Ishikawa (cell line): ENCODE measurements around the gene RBMS1.

ENCODE experiments used
- CEBPB ChIP-seq: IDR thresholded peaks from 2 replicates; pipeline ENCODE4 v1.6.1; 2012
- CREB1 ChIP-seq: IDR thresholded peaks from 2 replicates; pipeline ENCODE4 v1.6.1; 2012; ENCODE audit warnings: low read depth
- EGR1 ChIP-seq: IDR thresholded peaks from 2 replicates; pipeline ENCODE4 v1.6.1; 2012
- EP300 ChIP-seq: IDR thresholded peaks from 2 replicates; pipeline ENCODE4 v1.6.1; 2012; ENCODE audit warnings: borderline replicate concordance
- FOXM1 ChIP-seq: IDR thresholded peaks from 2 replicates; pipeline ENCODE4 v1.6.1; 2012; ENCODE audit warnings: low read depth, borderline replicate concordance
- MAX ChIP-seq: IDR thresholded peaks from 2 replicates; pipeline ENCODE4 v1.6.1; 2012
- NFIC ChIP-seq: IDR thresholded peaks from 2 replicates; pipeline ENCODE4 v1.6.1; 2012
- RAD21 ChIP-seq: IDR thresholded peaks from 2 replicates; pipeline ENCODE4 v1.6.1; 2012; ENCODE audit warnings: low read depth
- REST ChIP-seq: IDR thresholded peaks from 2 replicates; pipeline ENCODE4 v1.6.1; 2012; ENCODE audit warnings: low read depth, mild to moderate bottlenecking
- TAF1 ChIP-seq: IDR thresholded peaks from 2 replicates; pipeline ENCODE4 v1.6.1; 2012; ENCODE audit warnings: low read depth, mild to moderate bottlenecking
- TCF12 ChIP-seq: IDR thresholded peaks from 2 replicates; pipeline ENCODE4 v1.6.1; 2012; ENCODE audit warnings: low read depth
- TEAD4 ChIP-seq: IDR thresholded peaks from 2 replicates; pipeline ENCODE4 v1.6.1; 2012
- USF1 ChIP-seq: IDR thresholded peaks from 2 replicates; pipeline ENCODE4 v1.6.1; 2012
- YY1 ChIP-seq: IDR thresholded peaks from 2 replicates; pipeline ENCODE4 v1.6.1; 2012; ENCODE audit warnings: low read depth
- ZBTB7A ChIP-seq: IDR thresholded peaks from 2 replicates; pipeline ENCODE4 v1.6.1; 2012; ENCODE audit warnings: low read depth

Gene RBMS1

DNA sequence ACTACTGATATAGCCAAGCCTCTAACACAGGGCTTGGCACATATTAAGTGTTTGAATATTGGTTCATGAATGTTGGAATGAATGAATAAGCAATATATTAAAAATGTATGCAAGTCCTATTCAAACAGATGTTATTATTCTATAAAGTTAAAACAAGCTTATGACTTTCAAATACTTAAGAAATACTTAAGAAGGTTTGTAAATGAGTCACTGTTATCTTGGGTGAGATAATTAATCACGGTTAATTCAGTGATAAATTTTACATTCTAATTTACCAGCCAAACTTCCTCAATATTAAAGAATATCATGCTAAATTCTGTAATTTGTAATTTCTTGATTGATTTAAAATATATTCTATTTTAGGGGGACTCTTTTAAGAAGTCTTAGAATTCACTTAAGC, 74.8 kb downstream of the RBMS1 start:
- TF ChIP-seq EGR1 = no peak
- TF ChIP-seq USF1 = no peak
- TF ChIP-seq YY1 = no peak
- TF ChIP-seq ZBTB7A = no peak
- TF ChIP-seq TEAD4 = no peak
- TF ChIP-seq FOXM1 = no peak
- TF ChIP-seq TCF12 = no peak
- no peak for TF ChIP-seq EP300
- TF ChIP-seq CEBPB = no peak
- no peak for TF ChIP-seq REST

- TF ChIP-seq YY1 (no peak), REST (no peak), FOXM1 (no peak), MAX (no peak), CREB1 (no peak), TEAD4 (no peak), TAF1 (no peak), USF1 (no peak), EGR1 (no peak), TCF12 (no peak), NFIC (no peak), RAD21 (no peak), ZBTB7A (no peak), EP300 (no peak), CEBPB (no peak)
Observed at GRCh38 chr2:160418398-160418765, 75.2 kb downstream of the RBMS1 start.

GRCh38 chr2:160417745-160418397, 75.7 kb downstream of the RBMS1 start:
- TF ChIP-seq FOXM1 (no peak), MAX (no peak), EP300 (no peak), ZBTB7A (no peak), RAD21 (no peak), USF1 (no peak), YY1 (no peak), TAF1 (no peak), NFIC (no peak)

DNA sequence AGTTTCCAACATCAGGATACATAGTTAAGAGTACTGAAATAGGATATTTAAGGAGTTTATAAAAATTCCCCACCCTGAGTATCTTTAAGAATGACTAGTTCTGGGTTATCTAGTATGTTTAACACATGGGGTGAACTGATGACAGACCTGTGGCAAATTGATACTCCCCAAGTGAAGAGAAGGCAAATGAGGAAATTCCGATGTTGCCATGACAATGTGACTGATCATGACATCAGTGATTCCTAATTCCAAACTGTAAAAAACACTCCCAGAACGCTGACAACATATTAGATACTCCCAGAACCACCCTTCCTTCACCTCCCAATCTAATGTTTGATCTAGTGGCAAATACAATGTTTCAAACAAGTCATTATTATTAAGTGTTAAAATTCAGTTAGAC, 77.6 kb downstream of the RBMS1 start:
- TF ChIP-seq REST (no peak), ZBTB7A (no peak), CEBPB (no peak), TCF12 (no peak), EP300 (no peak), CREB1 (no peak), YY1 (no peak), MAX (no peak), TAF1 (no peak), USF1 (no peak), TEAD4 (no peak), RAD21 (no peak), FOXM1 (no peak), NFIC (no peak)
